Right lobe of liver (tissue), 6 donors: Measurements from ENCODE around the gene PRICKLE1. TPM values are rescaled to one million over a fixed set of nuclear protein-coding genes. Genes with fewer than 3 reads are reported as not detected.

Experiments used
- ATAC-seq, 4 donors: fragments of 200-7000 bp; cut with Tn5 transposase; one replicate each; pipeline ENCODE4 v1.9.1; 2020; ENCODE audit warnings: mild to moderate bottlenecking in 4 of 4, moderate library complexity in 4 of 4
- DNase-seq, 3 donors: peaks; one replicate each; pipeline ENCODE4 v3.0.0-alpha.2; 2020
- H3K27ac ChIP-seq, 3 donors: fragments of 200-600 bp; one replicate each; pipeline ENCODE4 v1.8.0; 2022
- H3K27me3 ChIP-seq, 2 donors: fragments of 200-600 bp; one replicate each; pipeline ENCODE4 v1.8.0; 2022
- H3K36me3 ChIP-seq, 4 donors: fragments of 200-600 bp; sonication (generic) in 1 of 4; one replicate each; pipeline versions ENCODE4 v1.5.1 to v1.8.0; 2017 to 2022; ENCODE audit warnings: control low read depth in 1 of 4
- H3K4me1 ChIP-seq, 4 donors: fragments of 200-600 bp; sonication (generic) in 1 of 4; one replicate each; pipeline versions ENCODE4 v1.5.1 to v1.8.0; 2017 to 2022; ENCODE audit warnings: control low read depth in 1 of 4
- H3K4me3 ChIP-seq, 3 donors: fragments of 200-600 bp; one replicate each; pipeline ENCODE4 v1.8.0; 2022
- H3K9me3 ChIP-seq, 4 donors: fragments of 200-600 bp; sonication (generic) in 1 of 4; one replicate each; pipeline versions ENCODE4 v1.5.1 to v1.8.0; 2017 to 2022; ENCODE audit warnings: control low read depth in 1 of 4
- CTCF ChIP-seq, 4 donors: fragments of 200-600 bp in 3 of 4; fragments of 450-650 bp in 1 of 4; IDR thresholded peaks; one replicate each; pipeline versions ENCODE4 v1.5.1 to v1.8.0; 2016 to 2022; ENCODE audit warnings: antibody characterized with exemption in 4 of 4, mild to moderate bottlenecking in 2 of 4
- POLR2A ChIP-seq: fragments of 450-650 bp; IDR thresholded peaks from one replicate; pipeline ENCODE4 v1.6.1; 2017; ENCODE audit warnings: antibody characterized with exemption, mild to moderate bottlenecking
- WGBS: methylation state at CpG from one replicate; pipeline ENCODE4 v1.1.6; 2018; ENCODE audit warnings: low coverage, low lambda C conversion rate; ENCODE audit not compliant: insufficient coverage; ENCODE audit errors: missing lambda C conversion rate; 5-methylcytosine and 5-hydroxymethylcytosine counted together
- intact Hi-C, 2 donors: fragments of 100-400 bp; cut with DNase I; formaldehyde crosslinking; loops; one replicate each; pipeline versions ENCODE4 v1.11.2 to v1.14.1; 2022
- total RNA-seq, 6 experiments: library from RNA; depleted of rRNA in 2 of 6; stranded (reverse); fragments of >200 nt in 2 of 6; fragmentation: NEBNext Ultra II Directional in 3 of 6; extraction: Animal tissue kit (Norgen Biotek cat#: 25700) in 3 of 6; gene quantifications; one replicate each; pipeline versions ENCODE4 v1.1.0 to v1.2.4, GENCODE V29; 2016 to 2023
- donor health status: DM: no; HTN: yes; CAD: no.
- donor health status: DM: no; HTN: no; CAD: no.
- donor health status: DM: no; HTN: no; CAD: no.
- donor health status: DM: no; HTN: yes; CAD: no.
- donor health status: DM: no; HTN: yes; CAD: no.

Gene PRICKLE1
- total RNA-seq, 6 experiments from 2014 or later, result 0.79 to 2.9 (median 1.1) TPM

- Histone ChIP-seq H3K4me3 (no peak overlapping the region), H3K4me1 (peaks cover 0 to 5% (median 2%) of the 10 kb centered on the region in 4 donors), H3K9me3 (no peaks in the 10 kb centered on the region), H3K27me3 (peaks cover 0 to 9% of the 10 kb centered on the region in 2 donors), H3K36me3 (no peaks in the 10 kb centered on the region), H3K27ac (no peak overlapping the region)
- 17% methylated on average over 7 of the region's 7 CpGs for WGBS
- no peak for DNase-seq
- ATAC-seq, result no peak
- TF ChIP-seq CTCF (IDR thresholded peaks at IDR 0.05), result no peak
- TF ChIP-seq POLR2A, result no peak
- intact Hi-C loops, result no loop called here
These were observed 1.7 kb downstream of the PRICKLE1 start for GRCh38 chr12:42587601-42588523.

GRCh38 chr12:42586268-42586667, 3.3 kb downstream of the PRICKLE1 start:
- no peak overlapping the region for H3K27ac ChIP-seq
- intact Hi-C loops, result no loop called here
- ATAC-seq (no peak), DNase-seq (no peak)
- H3K4me1 ChIP-seq, result peaks cover 0 to 5% (median 2%) of the 10 kb centered on the region in 4 donors
- no peaks in the 10 kb centered on the region for H3K9me3 ChIP-seq
- no peaks in the 10 kb centered on the region for H3K36me3 ChIP-seq
- H3K27me3 ChIP-seq, result peaks cover 0 to 9% of the 10 kb centered on the region in 2 donors
- TF ChIP-seq CTCF (IDR thresholded peaks at IDR 0.05) (no peak), POLR2A (no peak)
- H3K4me3 ChIP-seq, result no peak overlapping the region
- 42% methylated on average over 1 of the region's 1 CpG for WGBS

GRCh38 chr12:42585841-42586216, 3.7 kb downstream of the PRICKLE1 start:
- H3K4me1 ChIP-seq, result peaks cover 0 to 5% (median 2%) of the 10 kb centered on the region in 4 donors
- WGBS, result 66% methylated on average over 3 of the region's 5 CpGs
- intact Hi-C loops, result no loop called here
- H3K4me3 ChIP-seq, result no peak overlapping the region
- H3K27me3 ChIP-seq, result peaks cover 0 to 9% of the 10 kb centered on the region in 2 donors
- no peak overlapping the region for H3K27ac ChIP-seq
- no peaks in the 10 kb centered on the region for H3K36me3 ChIP-seq
- no peaks in the 10 kb centered on the region for H3K9me3 ChIP-seq
- DNase-seq (no peak), ATAC-seq (no peak)
- TF ChIP-seq POLR2A (no peak), CTCF (IDR thresholded peaks at IDR 0.05) (no peak)

GRCh38 chr12:42585154-42585840, 4.2 kb downstream of the PRICKLE1 start:
- peaks cover 0 to 5% (median 2%) of the 10 kb centered on the region in 4 donors for H3K4me1 ChIP-seq

More at GRCh38 chr12:42585154-42585840, 4.2 kb downstream of the PRICKLE1 start:
- WGBS, result 35% methylated on average over 4 of the region's 4 CpGs
- TF ChIP-seq CTCF (IDR thresholded peaks at IDR 0.05), result no peak
- TF ChIP-seq POLR2A, result no peak
- Histone ChIP-seq H3K27ac (no peak overlapping the region), H3K27me3 (peaks cover 0 to 9% of the 10 kb centered on the region in 2 donors), H3K36me3 (no peaks in the 10 kb centered on the region), H3K4me3 (no peak overlapping the region), H3K9me3 (no peaks in the 10 kb centered on the region)
- DNase-seq (no peak), ATAC-seq (no peak)
- intact Hi-C loops, result no loop called here
